Measurements from ENCODE around the gene VEGFC. TPM values are rescaled to one million over a fixed set of nuclear protein-coding genes. Genes with fewer than 3 reads are reported as not detected.

VEGFC gene, protein sequence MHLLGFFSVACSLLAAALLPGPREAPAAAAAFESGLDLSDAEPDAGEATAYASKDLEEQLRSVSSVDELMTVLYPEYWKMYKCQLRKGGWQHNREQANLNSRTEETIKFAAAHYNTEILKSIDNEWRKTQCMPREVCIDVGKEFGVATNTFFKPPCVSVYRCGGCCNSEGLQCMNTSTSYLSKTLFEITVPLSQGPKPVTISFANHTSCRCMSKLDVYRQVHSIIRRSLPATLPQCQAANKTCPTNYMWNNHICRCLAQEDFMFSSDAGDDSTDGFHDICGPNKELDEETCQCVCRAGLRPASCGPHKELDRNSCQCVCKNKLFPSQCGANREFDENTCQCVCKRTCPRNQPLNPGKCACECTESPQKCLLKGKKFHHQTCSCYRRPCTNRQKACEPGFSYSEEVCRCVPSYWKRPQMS
- 10 to 100 TPM in 2 of 7 donors, 1 to 10 TPM in 5; 3.2 to 11.9 (median 5.3) TPM for total RNA-seq
- polyA plus RNA-seq, result 10 to 100 TPM; 12.8 to 19.5 TPM
- long read RNA-seq, donor 1, partial matches to known transcripts, result 1 of 2 reads
- long read RNA-seq, donor 1, other reads (novel, unspliced or antisense), result 0 of 2 reads
- long read RNA-seq, donor 2, transcript VEGFC-202 (7 exons, 2,064 nt), result major isoform, 6 of 6 reads
- long read RNA-seq, donor 2, partial matches to known transcripts, result 0 of 6 reads
- long read RNA-seq, donor 2, other reads (novel, unspliced or antisense), result 0 of 6 reads
- long read RNA-seq, donor 3, partial matches to known transcripts, result 0 of 4 reads
- long read RNA-seq, donor 3, other reads (novel, unspliced or antisense), result 0 of 4 reads

- no peak for TF ChIP-seq EP300 (IDR thresholded peaks at IDR 0.05)
- no peak for TF ChIP-seq POLR2A (IDR thresholded peaks at IDR 0.05)
- TF ChIP-seq, protein P1, sequence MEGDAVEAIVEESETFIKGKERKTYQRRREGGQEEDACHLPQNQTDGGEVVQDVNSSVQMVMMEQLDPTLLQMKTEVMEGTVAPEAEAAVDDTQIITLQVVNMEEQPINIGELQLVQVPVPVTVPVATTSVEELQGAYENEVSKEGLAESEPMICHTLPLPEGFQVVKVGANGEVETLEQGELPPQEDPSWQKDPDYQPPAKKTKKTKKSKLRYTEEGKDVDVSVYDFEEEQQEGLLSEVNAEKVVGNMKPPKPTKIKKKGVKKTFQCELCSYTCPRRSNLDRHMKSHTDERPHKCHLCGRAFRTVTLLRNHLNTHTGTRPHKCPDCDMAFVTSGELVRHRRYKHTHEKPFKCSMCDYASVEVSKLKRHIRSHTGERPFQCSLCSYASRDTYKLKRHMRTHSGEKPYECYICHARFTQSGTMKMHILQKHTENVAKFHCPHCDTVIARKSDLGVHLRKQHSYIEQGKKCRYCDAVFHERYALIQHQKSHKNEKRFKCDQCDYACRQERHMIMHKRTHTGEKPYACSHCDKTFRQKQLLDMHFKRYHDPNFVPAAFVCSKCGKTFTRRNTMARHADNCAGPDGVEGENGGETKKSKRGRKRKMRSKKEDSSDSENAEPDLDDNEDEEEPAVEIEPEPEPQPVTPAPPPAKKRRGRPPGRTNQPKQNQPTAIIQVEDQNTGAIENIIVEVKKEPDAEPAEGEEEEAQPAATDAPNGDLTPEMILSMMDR (IDR thresholded peaks at IDR 0.05), result no peak
- Histone ChIP-seq H3K27ac (peak within 1 kb of the TSS; percentile 67 to 74), H3K4me1 (ENCODE audit: insufficient read depth) (peaks cover 3% of the 10 kb centered on the region), H3K36me3 (no peaks in the 10 kb centered on the region), H3K27me3 (no peaks in the 10 kb centered on the region), H3K9me3 (no peaks in the 10 kb centered on the region), H3K4me3 (peak within 1 kb of the TSS; percentile 73)
- peak; percentile 46 to 70 (median 66) for DNase-seq
- intact Hi-C loops (cut with DNase I), result loop anchor here in 2 of 4 donors (10.0 kb wide), 1 partner anchor 228 kb away; no protein-coding TSS in a partner anchor
- 0 to 1% (median 1%) methylated on average over 36 to 84 of the region's 91 CpGs for WGBS, 3 donors
These were observed at the start of gene VEGFC for GRCh38 chr4:176792326-176793059. Gene VEGFC, minus strand, starts transcription at chr4:176792922. Its CDS starts 611 bp downstream, at chr4:176792311.

DNA sequence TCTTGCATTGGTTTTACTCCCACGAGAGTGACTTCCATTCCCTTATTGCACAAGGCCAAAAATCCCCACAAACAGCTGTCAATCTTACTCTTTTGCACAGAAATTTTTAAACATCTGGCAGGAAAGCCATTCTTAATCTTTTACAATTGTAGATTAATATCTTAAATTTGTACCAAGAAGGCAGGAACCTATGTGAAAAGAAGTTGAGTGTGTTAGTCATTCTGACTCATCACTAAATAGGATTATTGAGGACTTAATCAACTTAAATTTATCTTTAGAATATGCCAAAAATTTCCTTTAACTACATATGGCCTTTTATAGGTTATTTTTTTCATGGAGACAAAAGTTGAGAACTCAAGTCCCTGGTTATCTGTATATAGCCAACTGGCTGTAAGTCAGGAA lies 49.0 kb upstream of the VEGFC start:
- no peak for TF ChIP-seq EP300 (IDR thresholded peaks at IDR 0.05)
- TF ChIP-seq, protein P1 (IDR thresholded peaks at IDR 0.05), result no peak
- no peak for TF ChIP-seq POLR2A (IDR thresholded peaks at IDR 0.05)
- Histone ChIP-seq H3K36me3 (no peaks in the 10 kb centered on the region), H3K4me3 (no peak overlapping the region), H3K4me1 (ENCODE audit: insufficient read depth) (no peaks in the 10 kb centered on the region), H3K9me3 (no peaks in the 10 kb centered on the region), H3K27me3 (no peaks in the 10 kb centered on the region), H3K27ac (no peak overlapping the region)
- WGBS, 3 donors, result 90 to 96% (median 90%) methylated on average over 1 of the region's 1 CpG
- DNase-seq, result no peak
- intact Hi-C loops (cut with DNase I), result no loop called here

GRCh38 chr4:176840166-176840565 lies 47.4 kb upstream of the VEGFC start:
- WGBS, 3 donors, result 46 to 56% (median 55%) methylated on average over 4 of the region's 4 CpGs

More at GRCh38 chr4:176840166-176840565, 47.4 kb upstream of the VEGFC start:
- no peak for TF ChIP-seq POLR2A (IDR thresholded peaks at IDR 0.05)
- TF ChIP-seq EP300 (IDR thresholded peaks at IDR 0.05), result no peak
- TF ChIP-seq, protein P1 (IDR thresholded peaks at IDR 0.05), result no peak
- Histone ChIP-seq H3K9me3 (no peaks in the 10 kb centered on the region), H3K36me3 (no peaks in the 10 kb centered on the region), H3K4me1 (ENCODE audit: insufficient read depth) (no peaks in the 10 kb centered on the region), H3K27ac (no peak overlapping the region), H3K4me3 (no peak overlapping the region), H3K27me3 (no peaks in the 10 kb centered on the region)
- no peak for DNase-seq
- intact Hi-C loops (cut with DNase I), result no loop called here

All from ovary (tissue), 10 donors.